Neural cell (in vitro differentiated cells): ENCODE results near the gene L3MBTL4.

Experiments
- EP300 ChIP-seq: fragments of 450-650 bp; conservative IDR thresholded peaks from 2 replicates; pipeline ENCODE4 v1.6.1; 2014; ENCODE audit warnings: antibody characterized with exemption, mild to moderate bottlenecking, moderate library complexity; ENCODE audit not compliant: poor library complexity, severe bottlenecking
- EZH2 ChIP-seq: fragments of 200-600, 300-800 bp; shearing (Covaris generic), sonication (generic); IDR thresholded peaks from 2 replicates; pipeline ENCODE4 v1.6.1; 2014; ENCODE audit warnings: antibody characterized with exemption, low read length, borderline replicate concordance, mild to moderate bottlenecking; ENCODE audit not compliant: insufficient read depth, poor library complexity, severe bottlenecking
- MXI1 ChIP-seq: fragments of 450-650 bp; conservative IDR thresholded peaks from 2 replicates; pipeline ENCODE4 v1.6.1; 2014; ENCODE audit warnings: antibody characterized with exemption, mild to moderate bottlenecking; ENCODE audit not compliant: poor library complexity, severe bottlenecking
- POLR2AphosphoS5 ChIP-seq: IDR thresholded peaks from 2 replicates; pipeline ENCODE4 v1.6.1; 2012
- RAD21 ChIP-seq: fragments of 450-650 bp; conservative IDR thresholded peaks from 2 replicates; pipeline ENCODE4 v1.6.1; 2014; ENCODE audit warnings: antibody characterized with exemption, mild to moderate bottlenecking, moderate library complexity
- SMC3 ChIP-seq: fragments of 450-650 bp; conservative IDR thresholded peaks from 2 replicates; pipeline ENCODE4 v1.6.1; 2014; ENCODE audit warnings: antibody characterized with exemption, mild to moderate bottlenecking, moderate library complexity; ENCODE audit not compliant: poor library complexity
- TAF1 ChIP-seq: IDR thresholded peaks from 2 replicates; pipeline ENCODE4 v1.6.1; 2012; ENCODE audit warnings: low read depth
- TF ChIP-seq, protein P1 (sequence below): fragments of 450-650 bp; IDR thresholded peaks from 2 replicates; pipeline ENCODE4 v1.5.1; 2014; ENCODE audit warnings: antibody characterized with exemption, mild to moderate bottlenecking, moderate library complexity; ENCODE audit not compliant: poor library complexity, severe bottlenecking
- TF ChIP-seq, protein P2 (sequence below): IDR thresholded peaks from 2 replicates; pipeline ENCODE4 v1.6.1; 2012; ENCODE audit warnings: borderline replicate concordance

- TF ChIP-seq, protein P1, sequence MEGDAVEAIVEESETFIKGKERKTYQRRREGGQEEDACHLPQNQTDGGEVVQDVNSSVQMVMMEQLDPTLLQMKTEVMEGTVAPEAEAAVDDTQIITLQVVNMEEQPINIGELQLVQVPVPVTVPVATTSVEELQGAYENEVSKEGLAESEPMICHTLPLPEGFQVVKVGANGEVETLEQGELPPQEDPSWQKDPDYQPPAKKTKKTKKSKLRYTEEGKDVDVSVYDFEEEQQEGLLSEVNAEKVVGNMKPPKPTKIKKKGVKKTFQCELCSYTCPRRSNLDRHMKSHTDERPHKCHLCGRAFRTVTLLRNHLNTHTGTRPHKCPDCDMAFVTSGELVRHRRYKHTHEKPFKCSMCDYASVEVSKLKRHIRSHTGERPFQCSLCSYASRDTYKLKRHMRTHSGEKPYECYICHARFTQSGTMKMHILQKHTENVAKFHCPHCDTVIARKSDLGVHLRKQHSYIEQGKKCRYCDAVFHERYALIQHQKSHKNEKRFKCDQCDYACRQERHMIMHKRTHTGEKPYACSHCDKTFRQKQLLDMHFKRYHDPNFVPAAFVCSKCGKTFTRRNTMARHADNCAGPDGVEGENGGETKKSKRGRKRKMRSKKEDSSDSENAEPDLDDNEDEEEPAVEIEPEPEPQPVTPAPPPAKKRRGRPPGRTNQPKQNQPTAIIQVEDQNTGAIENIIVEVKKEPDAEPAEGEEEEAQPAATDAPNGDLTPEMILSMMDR = no peak
- TF ChIP-seq EP300 (no peak), SMC3 (no peak), POLR2AphosphoS5 (no peak), RAD21 (no peak), MXI1 (no peak), EZH2 (no peak), TAF1 (no peak)
- TF ChIP-seq, protein P2, sequence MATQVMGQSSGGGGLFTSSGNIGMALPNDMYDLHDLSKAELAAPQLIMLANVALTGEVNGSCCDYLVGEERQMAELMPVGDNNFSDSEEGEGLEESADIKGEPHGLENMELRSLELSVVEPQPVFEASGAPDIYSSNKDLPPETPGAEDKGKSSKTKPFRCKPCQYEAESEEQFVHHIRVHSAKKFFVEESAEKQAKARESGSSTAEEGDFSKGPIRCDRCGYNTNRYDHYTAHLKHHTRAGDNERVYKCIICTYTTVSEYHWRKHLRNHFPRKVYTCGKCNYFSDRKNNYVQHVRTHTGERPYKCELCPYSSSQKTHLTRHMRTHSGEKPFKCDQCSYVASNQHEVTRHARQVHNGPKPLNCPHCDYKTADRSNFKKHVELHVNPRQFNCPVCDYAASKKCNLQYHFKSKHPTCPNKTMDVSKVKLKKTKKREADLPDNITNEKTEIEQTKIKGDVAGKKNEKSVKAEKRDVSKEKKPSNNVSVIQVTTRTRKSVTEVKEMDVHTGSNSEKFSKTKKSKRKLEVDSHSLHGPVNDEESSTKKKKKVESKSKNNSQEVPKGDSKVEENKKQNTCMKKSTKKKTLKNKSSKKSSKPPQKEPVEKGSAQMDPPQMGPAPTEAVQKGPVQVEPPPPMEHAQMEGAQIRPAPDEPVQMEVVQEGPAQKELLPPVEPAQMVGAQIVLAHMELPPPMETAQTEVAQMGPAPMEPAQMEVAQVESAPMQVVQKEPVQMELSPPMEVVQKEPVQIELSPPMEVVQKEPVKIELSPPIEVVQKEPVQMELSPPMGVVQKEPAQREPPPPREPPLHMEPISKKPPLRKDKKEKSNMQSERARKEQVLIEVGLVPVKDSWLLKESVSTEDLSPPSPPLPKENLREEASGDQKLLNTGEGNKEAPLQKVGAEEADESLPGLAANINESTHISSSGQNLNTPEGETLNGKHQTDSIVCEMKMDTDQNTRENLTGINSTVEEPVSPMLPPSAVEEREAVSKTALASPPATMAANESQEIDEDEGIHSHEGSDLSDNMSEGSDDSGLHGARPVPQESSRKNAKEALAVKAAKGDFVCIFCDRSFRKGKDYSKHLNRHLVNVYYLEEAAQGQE = no peak
Measured at GRCh38 chr18:6211174-6211504, 203.6 kb downstream of the L3MBTL4 start.
